ENCODE data around the gene PBLD. TPM values are rescaled to one million over a fixed set of nuclear protein-coding genes. Genes with fewer than 3 reads are reported as not detected.

PBLD gene
- total RNA-seq, 1 donor from 2014 or later = 9.2 TPM

- DNase-seq (ENCODE audit: low spot score) = no peak
Measured at GRCh38 chr10:68239069-68239468, 93.7 kb downstream of the PBLD start.

- no peak for DNase-seq (ENCODE audit: low spot score)
Measured at GRCh38 chr10:68238371-68238770, 94.4 kb downstream of the PBLD start.

- DNase-seq (ENCODE audit: low spot score) = no peak
Measured at GRCh38 chr10:68237173-68237572, 95.6 kb downstream of the PBLD start.

GRCh38 chr10:68235581-68235980 lies 97.1 kb downstream of the PBLD start:
- no peak for DNase-seq (ENCODE audit: low spot score)

GRCh38 chr10:68235111-68235510 lies 97.6 kb downstream of the PBLD start:
- DNase-seq (ENCODE audit: low spot score) = no peak

GRCh38 chr10:68233046-68233445 lies 99.7 kb downstream of the PBLD start:
- DNase-seq (ENCODE audit: low spot score) = no peak

Other genes with a start within 250 kb of the PBLD start
- not detected for gene MYPN, start 223.4 kb downstream of the PBLD start, total RNA-seq
- not detected for gene ATOH7, start 100.8 kb downstream of the PBLD start, total RNA-seq
- 91.4 TPM for gene HNRNPH3, start 864 bp downstream of the PBLD start, total RNA-seq
- 21.2 TPM for gene RUFY2, start 74.3 kb upstream of the PBLD start, total RNA-seq
- gene DNA2, start 139.0 kb upstream of the PBLD start, total RNA-seq = 3.8 TPM
- gene SLC25A16, start 194.6 kb upstream of the PBLD start, total RNA-seq = 59.5 TPM
- 5.7 TPM for gene TET1, start 227.4 kb upstream of the PBLD start, total RNA-seq

Measured in mesenteric fat pad (tissue), 1 donor.